Smooth muscle cell of the brain vasculature (primary cell): ENCODE results near the gene ELMO1.
"Not testable (repeated sequence)": the region's sequence is repeated elsewhere in the genome, so short reads cannot be mapped to it uniquely, and the experiment has no call there.

Source experiments
- DNase-seq: peaks from one replicate; pipeline ENCODE4 v3.0.0-alpha.2; 2012; ENCODE audit warnings: low read depth, low spot score

ELMO1 gene

GRCh38 chr7:37193087-37193774 lies 255.4 kb downstream of the ELMO1 start:
- DNase-seq, result no peak

GRCh38 chr7:37191797-37192196 lies 256.9 kb downstream of the ELMO1 start:
- no peak for DNase-seq

- no peak for DNase-seq
These were observed 261.5 kb downstream of the ELMO1 start for GRCh38 chr7:37187179-37187578.

GRCh38 chr7:37186753-37187152 lies 261.9 kb downstream of the ELMO1 start:
- no peak for DNase-seq

- no peak for DNase-seq
These were observed 267.1 kb downstream of the ELMO1 start for GRCh38 chr7:37181550-37181932.

- DNase-seq, result no peak
These were observed 267.7 kb downstream of the ELMO1 start for GRCh38 chr7:37180828-37181549.

- DNase-seq, result no peak
These were observed 272.6 kb downstream of the ELMO1 start for GRCh38 chr7:37176079-37176478.

- no peak for DNase-seq
These were observed 274.2 kb downstream of the ELMO1 start for GRCh38 chr7:37174460-37174859.

GRCh38 chr7:37173670-37174069 lies 275.0 kb downstream of the ELMO1 start:
- no peak for DNase-seq

- no peak for DNase-seq
These were observed 286.6 kb downstream of the ELMO1 start for GRCh38 chr7:37162106-37162505.

- no peak for DNase-seq
These were observed 288.0 kb downstream of the ELMO1 start for GRCh38 chr7:37160656-37161055.

GRCh38 chr7:37153376-37153775 lies 295.3 kb downstream of the ELMO1 start:
- no peak for DNase-seq

GRCh38 chr7:37151741-37152413 lies 296.8 kb downstream of the ELMO1 start:
- DNase-seq, result no peak

- no peak for DNase-seq
These were observed 297.8 kb downstream of the ELMO1 start for GRCh38 chr7:37150856-37151255.

- no peak for DNase-seq
These were observed 298.5 kb downstream of the ELMO1 start for GRCh38 chr7:37150180-37150579.

- DNase-seq, result no peak
These were observed 298.9 kb downstream of the ELMO1 start for GRCh38 chr7:37149773-37150124.

- no peak for DNase-seq
These were observed 299.5 kb downstream of the ELMO1 start for GRCh38 chr7:37149051-37149772.

GRCh38 chr7:37145682-37146081 lies 303.0 kb downstream of the ELMO1 start:
- DNase-seq, result no peak

- DNase-seq, result no peak
These were observed 304.2 kb downstream of the ELMO1 start for GRCh38 chr7:37144423-37144822.

- DNase-seq, result no peak
These were observed 305.7 kb downstream of the ELMO1 start for GRCh38 chr7:37142958-37143357.

- DNase-seq, result no peak
These were observed 306.9 kb downstream of the ELMO1 start for GRCh38 chr7:37141742-37142141.

GRCh38 chr7:37133902-37134301 lies 314.8 kb downstream of the ELMO1 start:
- DNase-seq, result not testable (repeated sequence)
